GM18870 (cell line): ENCODE measurements around the gene UGT2B11.
"Not testable (repeated sequence)": the region's sequence is repeated elsewhere in the genome, so short reads cannot be mapped to it uniquely, and the experiment has no call there.

ENCODE experiments used
- ATAC-seq: cut with Tn5 transposase; IDR thresholded peaks from one replicate; pipeline ENCODE4 v1.9.1; 2021; ENCODE audit warnings: moderate library complexity; ENCODE audit not compliant: unreplicated experiment

UGT2B11 gene

GRCh38 chr4:69214716-69215115 lies at the start of gene UGT2B11:
UGT2B11 (minus strand) TSS chr4:69214748; CDS start chr4:69214722, 26 bp downstream.
- ATAC-seq: no peak

GRCh38 chr4:69253147-69253772 lies 38.7 kb upstream of the UGT2B11 start:
- ATAC-seq: not testable (repeated sequence)

- not testable (repeated sequence) for ATAC-seq
These were observed 36.3 kb upstream of the UGT2B11 start for GRCh38 chr4:69250884-69251283.

GRCh38 chr4:69242562-69243240 lies 28.2 kb upstream of the UGT2B11 start:
- ATAC-seq: not testable (repeated sequence)

GRCh38 chr4:69241746-69242145 lies 27.2 kb upstream of the UGT2B11 start:
- ATAC-seq: not testable (repeated sequence)

GRCh38 chr4:69240787-69241186 lies 26.2 kb upstream of the UGT2B11 start:
- ATAC-seq: not testable (repeated sequence)

GRCh38 chr4:69239557-69240168 lies 25.1 kb upstream of the UGT2B11 start:
- ATAC-seq: no peak

- no peak for ATAC-seq
These were observed 24.5 kb upstream of the UGT2B11 start for GRCh38 chr4:69239092-69239491.

GRCh38 chr4:69224891-69225290 lies 10.3 kb upstream of the UGT2B11 start:
- ATAC-seq: no peak

GRCh38 chr4:69223277-69223676 lies 8.7 kb upstream of the UGT2B11 start:
- ATAC-seq: not testable (repeated sequence)

- ATAC-seq: not testable (repeated sequence)
These were observed 3.9 kb upstream of the UGT2B11 start for GRCh38 chr4:69218491-69218890.

GRCh38 chr4:69210911-69211310 lies 3.6 kb downstream of the UGT2B11 start:
- no peak for ATAC-seq

GRCh38 chr4:69198506-69198905 lies 16.0 kb downstream of the UGT2B11 start:
- not testable (repeated sequence) for ATAC-seq

GRCh38 chr4:69196209-69196965 lies 18.2 kb downstream of the UGT2B11 start:
- no peak for ATAC-seq

GRCh38 chr4:69194166-69194565 lies 20.4 kb downstream of the UGT2B11 start:
- no peak for ATAC-seq

GRCh38 chr4:69191905-69192304 lies 22.6 kb downstream of the UGT2B11 start:
- not testable (repeated sequence) for ATAC-seq

- not testable (repeated sequence) for ATAC-seq
These were observed 23.9 kb downstream of the UGT2B11 start for GRCh38 chr4:69190621-69191020.

GRCh38 chr4:69181519-69182169 lies 32.9 kb downstream of the UGT2B11 start:
- not testable (repeated sequence) for ATAC-seq

- not testable (repeated sequence) for ATAC-seq
These were observed 34.7 kb downstream of the UGT2B11 start for GRCh38 chr4:69179817-69180216.

GRCh38 chr4:69178751-69179205 lies 35.8 kb downstream of the UGT2B11 start:
- not testable (repeated sequence) for ATAC-seq
